Measurements from ENCODE around the gene SLC46A3.

- no peak for TF ChIP-seq CTCF (IDR thresholded peaks at IDR 0.05)
- no peak for TF ChIP-seq EZH2 (IDR thresholded peaks at IDR 0.05; ENCODE audit: borderline replicate concordance, insufficient read depth, low read depth, low read length, poor library complexity, severe bottlenecking)
These were observed 34.5 kb downstream of the SLC46A3 start for GRCh38 chr13:28684257-28684656.
